ENCODE measurements around the gene RAD51B. TPM values are rescaled to one million over a fixed set of nuclear protein-coding genes. Genes with fewer than 3 reads are reported as not detected.

The RAD51B gene
- polyA plus RNA-seq, 1 donor (not counting 4 experiments of a cell fraction or from before 2014, with no cell fraction given) = 13.3 TPM

DNA sequence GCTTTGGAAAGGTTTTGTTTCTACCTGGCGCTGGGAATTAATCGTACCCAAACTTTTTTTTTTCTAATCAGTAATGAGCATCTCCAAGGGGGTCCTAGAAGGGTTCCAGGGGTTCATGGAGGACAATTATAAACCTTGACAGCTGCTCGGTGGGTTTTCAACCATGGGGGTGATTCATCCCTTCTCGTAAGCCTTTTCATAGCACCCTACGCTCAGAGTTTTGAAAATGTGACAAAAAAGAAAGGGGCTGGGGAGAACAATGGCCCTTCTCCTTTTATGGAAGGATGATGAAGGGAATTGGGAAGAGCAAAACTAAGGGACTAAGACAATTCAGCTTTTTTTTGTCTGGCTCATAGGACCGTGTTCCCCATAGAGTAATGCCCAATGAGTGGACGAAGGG is 776.6 kb downstream of the RAD51B start:
- dilution Hi-C loops (cut with MboI; ENCODE audit: extremely low pct_ligation_motif_present, low sequenced_read_pairs) = no loop called here
- no peak for DNase-seq (ENCODE audit: low read depth, low spot score)

GRCh38 chr14:68596701-68597100 is 777.1 kb downstream of the RAD51B start:
- Histone ChIP-seq H3K4me1 (ENCODE audit: control insufficient read depth, extremely low read depth, insufficient read depth, low read length) (peaks cover 12% of the 10 kb centered on the region), H3K9me3 (ENCODE audit: control insufficient read depth, low read depth, low read length) (no peaks in the 10 kb centered on the region), H3K9ac (ENCODE audit: control insufficient read depth, extremely low read depth, insufficient read depth, low read length) (no peak overlapping the region), H3K27ac (ENCODE audit: control insufficient read depth, insufficient read depth, low read length) (no peak overlapping the region), H2AFZ (ENCODE audit: control insufficient read depth, low read length) (no peak overlapping the region), H3K4me3 (ENCODE audit: control insufficient read depth in 2 of 3, extremely low read depth in 1 of 3, insufficient read depth in 2 of 3, low read depth in 1 of 3, low read length in 3 of 3) (no peak overlapping the region), H3K27me3 (ENCODE audit: control insufficient read depth, extremely low read depth, insufficient read depth, low read length) (no peaks in the 10 kb centered on the region), H3K4me2 (ENCODE audit: control insufficient read depth, extremely low read depth, insufficient read depth, low read depth, low read length) (no peak overlapping the region), H3K36me3 (ENCODE audit: control insufficient read depth in 2 of 2, extremely low read depth in 1 of 2, insufficient read depth in 2 of 2, low read length in 2 of 2) (no peaks in the 10 kb centered on the region), H3K9me1 (ENCODE audit: control insufficient read depth, extremely low read depth, insufficient read depth, low read length) (no peaks in the 10 kb centered on the region), H4K20me1 (ENCODE audit: control insufficient read depth, extremely low read depth, insufficient read depth, low read length) (no peaks in the 10 kb centered on the region), H3K79me2 (ENCODE audit: control insufficient read depth, insufficient read depth, low read length) (no peaks in the 10 kb centered on the region)
- no peak for DNase-seq (ENCODE audit: low read depth, low spot score)
- FAIRE-seq = no peak
- dilution Hi-C loops (cut with MboI; ENCODE audit: extremely low pct_ligation_motif_present, low sequenced_read_pairs) = no loop called here
- no peak for TF ChIP-seq EZH2 (IDR thresholded peaks at IDR 0.05; ENCODE audit: low read length)
- TF ChIP-seq, protein P1, sequence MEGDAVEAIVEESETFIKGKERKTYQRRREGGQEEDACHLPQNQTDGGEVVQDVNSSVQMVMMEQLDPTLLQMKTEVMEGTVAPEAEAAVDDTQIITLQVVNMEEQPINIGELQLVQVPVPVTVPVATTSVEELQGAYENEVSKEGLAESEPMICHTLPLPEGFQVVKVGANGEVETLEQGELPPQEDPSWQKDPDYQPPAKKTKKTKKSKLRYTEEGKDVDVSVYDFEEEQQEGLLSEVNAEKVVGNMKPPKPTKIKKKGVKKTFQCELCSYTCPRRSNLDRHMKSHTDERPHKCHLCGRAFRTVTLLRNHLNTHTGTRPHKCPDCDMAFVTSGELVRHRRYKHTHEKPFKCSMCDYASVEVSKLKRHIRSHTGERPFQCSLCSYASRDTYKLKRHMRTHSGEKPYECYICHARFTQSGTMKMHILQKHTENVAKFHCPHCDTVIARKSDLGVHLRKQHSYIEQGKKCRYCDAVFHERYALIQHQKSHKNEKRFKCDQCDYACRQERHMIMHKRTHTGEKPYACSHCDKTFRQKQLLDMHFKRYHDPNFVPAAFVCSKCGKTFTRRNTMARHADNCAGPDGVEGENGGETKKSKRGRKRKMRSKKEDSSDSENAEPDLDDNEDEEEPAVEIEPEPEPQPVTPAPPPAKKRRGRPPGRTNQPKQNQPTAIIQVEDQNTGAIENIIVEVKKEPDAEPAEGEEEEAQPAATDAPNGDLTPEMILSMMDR (optimal IDR thresholded peaks at IDR 0.05 in 1 of 3, IDR thresholded peaks at IDR 0.05 in 1 of 3, conservative IDR thresholded peaks at IDR 0.05 in 1 of 3; ENCODE audit: extremely low read depth in 1 of 3, insufficient read depth in 2 of 3, low read length in 3 of 3) = no peak

More for the DNA sequence above, 776.6 kb downstream of the RAD51B start:
- TF ChIP-seq, protein P1 (optimal IDR thresholded peaks at IDR 0.05 in 1 of 3, IDR thresholded peaks at IDR 0.05 in 1 of 3, conservative IDR thresholded peaks at IDR 0.05 in 1 of 3; ENCODE audit: extremely low read depth in 1 of 3, insufficient read depth in 2 of 3, low read length in 3 of 3) = no peak
- TF ChIP-seq EZH2 (IDR thresholded peaks at IDR 0.05; ENCODE audit: low read length) = no peak
- Histone ChIP-seq H3K4me3 (ENCODE audit: control insufficient read depth in 2 of 3, extremely low read depth in 1 of 3, insufficient read depth in 2 of 3, low read depth in 1 of 3, low read length in 3 of 3) (no peak overlapping the region), H3K9me3 (ENCODE audit: control insufficient read depth, low read depth, low read length) (no peaks in the 10 kb centered on the region), H3K36me3 (ENCODE audit: control insufficient read depth in 2 of 2, extremely low read depth in 1 of 2, insufficient read depth in 2 of 2, low read length in 2 of 2) (no peaks in the 10 kb centered on the region), H4K20me1 (ENCODE audit: control insufficient read depth, extremely low read depth, insufficient read depth, low read length) (no peaks in the 10 kb centered on the region), H3K79me2 (ENCODE audit: control insufficient read depth, insufficient read depth, low read length) (no peaks in the 10 kb centered on the region), H3K9ac (ENCODE audit: control insufficient read depth, extremely low read depth, insufficient read depth, low read length) (no peak overlapping the region), H3K27ac (ENCODE audit: control insufficient read depth, insufficient read depth, low read length) (no peak overlapping the region), H3K27me3 (ENCODE audit: control insufficient read depth, extremely low read depth, insufficient read depth, low read length) (no peaks in the 10 kb centered on the region), H3K4me1 (ENCODE audit: control insufficient read depth, extremely low read depth, insufficient read depth, low read length) (peaks cover 12% of the 10 kb centered on the region), H3K4me2 (ENCODE audit: control insufficient read depth, extremely low read depth, insufficient read depth, low read depth, low read length) (no peak overlapping the region), H3K9me1 (ENCODE audit: control insufficient read depth, extremely low read depth, insufficient read depth, low read length) (no peaks in the 10 kb centered on the region), H2AFZ (ENCODE audit: control insufficient read depth, low read length) (no peak overlapping the region)
- no peak for FAIRE-seq

Data from keratinocyte (primary cell).